Bone marrow (tissue), 2 donors: ENCODE results near the gene HOXB6.

ENCODE experiments used
- DNase-seq, 2 donors: peaks; one replicate each; lab custom pipeline; 2025; lab: John Stamatoyannopoulos, UW

The HOXB6 gene

DNA sequence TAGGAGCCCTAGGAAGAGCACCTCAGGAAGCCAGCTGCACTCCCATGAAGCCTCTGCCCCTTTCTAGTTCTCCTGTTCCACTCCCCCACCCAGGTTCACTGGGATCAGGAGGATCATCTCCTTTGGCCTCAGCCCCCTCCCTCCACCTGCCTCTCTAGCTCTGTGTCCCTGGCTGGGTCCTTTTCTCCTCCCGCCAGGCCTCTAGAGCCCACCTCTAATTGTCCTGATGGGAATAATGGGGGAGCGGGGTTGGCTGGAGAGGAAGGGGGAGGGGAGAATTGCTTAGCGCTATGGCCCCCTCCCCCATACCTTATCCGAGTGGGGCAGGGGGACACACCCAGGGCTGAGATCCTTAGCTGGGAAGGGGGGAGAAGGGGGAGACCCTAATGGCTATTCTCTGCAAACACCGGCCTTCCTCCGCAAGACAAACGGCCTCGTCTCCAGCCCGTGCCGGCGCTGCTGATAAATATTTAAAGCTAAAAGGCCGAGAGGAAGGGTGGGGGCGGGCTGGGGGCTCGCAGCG lies 5.0 kb upstream of the HOXB6 start:
- no peak for DNase-seq

- DNase-seq: no peak
Observed at GRCh38 chr17:48609033-48609432, 4.2 kb upstream of the HOXB6 start.

GRCh38 chr17:48608494-48608834 lies 3.7 kb upstream of the HOXB6 start:
- DNase-seq: no peak

GRCh38 chr17:48606892-48607614 lies 2.3 kb upstream of the HOXB6 start:
- no peak for DNase-seq

DNA sequence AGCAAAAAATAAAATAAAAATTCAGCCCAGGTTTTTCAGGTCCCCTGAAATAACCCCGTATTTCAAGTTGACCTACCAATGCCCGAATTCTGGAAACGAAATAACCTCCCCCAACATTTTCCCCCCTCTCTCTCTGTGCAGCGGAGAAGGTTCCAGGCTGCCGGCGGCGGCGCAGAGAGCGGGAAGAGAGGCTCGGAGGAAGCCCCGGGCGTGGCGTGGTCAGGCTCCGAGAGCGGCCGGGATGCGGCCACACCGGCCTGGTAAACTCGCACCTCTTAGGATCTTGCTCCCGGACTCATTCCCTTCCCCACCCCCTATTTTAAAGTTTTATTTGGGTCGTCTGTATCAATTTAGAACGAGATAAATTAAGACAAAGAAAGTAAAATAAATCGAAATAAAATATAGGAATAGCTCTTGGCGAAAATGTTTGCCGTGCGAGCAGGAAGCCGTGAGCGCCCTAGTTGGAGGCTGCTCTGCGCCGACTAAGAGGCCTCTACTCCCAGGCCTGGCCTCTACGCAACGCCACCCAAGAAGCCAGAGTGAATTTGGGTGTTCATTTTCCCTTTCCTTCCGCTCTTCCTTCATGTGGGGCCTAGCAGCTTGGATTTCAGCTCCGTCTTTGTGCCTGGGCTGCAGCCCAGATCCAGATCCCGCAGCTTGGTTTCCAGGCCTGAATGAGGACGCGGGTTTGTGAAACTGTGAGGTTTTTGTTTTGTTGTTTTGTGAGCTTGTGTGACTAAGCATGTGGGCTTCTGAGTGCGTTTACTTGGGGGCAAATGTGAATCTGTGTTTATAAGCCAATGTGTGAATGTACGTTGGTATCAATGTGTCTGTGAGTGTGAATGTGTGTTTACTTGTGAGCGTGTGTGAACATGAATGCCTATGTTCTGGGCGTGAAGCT lies 1.5 kb upstream of the HOXB6 start:
- no peak for DNase-seq

GRCh38 chr17:48605409-48605919 lies 678 bp upstream of the HOXB6 start:
- DNase-seq: no peak

DNA sequence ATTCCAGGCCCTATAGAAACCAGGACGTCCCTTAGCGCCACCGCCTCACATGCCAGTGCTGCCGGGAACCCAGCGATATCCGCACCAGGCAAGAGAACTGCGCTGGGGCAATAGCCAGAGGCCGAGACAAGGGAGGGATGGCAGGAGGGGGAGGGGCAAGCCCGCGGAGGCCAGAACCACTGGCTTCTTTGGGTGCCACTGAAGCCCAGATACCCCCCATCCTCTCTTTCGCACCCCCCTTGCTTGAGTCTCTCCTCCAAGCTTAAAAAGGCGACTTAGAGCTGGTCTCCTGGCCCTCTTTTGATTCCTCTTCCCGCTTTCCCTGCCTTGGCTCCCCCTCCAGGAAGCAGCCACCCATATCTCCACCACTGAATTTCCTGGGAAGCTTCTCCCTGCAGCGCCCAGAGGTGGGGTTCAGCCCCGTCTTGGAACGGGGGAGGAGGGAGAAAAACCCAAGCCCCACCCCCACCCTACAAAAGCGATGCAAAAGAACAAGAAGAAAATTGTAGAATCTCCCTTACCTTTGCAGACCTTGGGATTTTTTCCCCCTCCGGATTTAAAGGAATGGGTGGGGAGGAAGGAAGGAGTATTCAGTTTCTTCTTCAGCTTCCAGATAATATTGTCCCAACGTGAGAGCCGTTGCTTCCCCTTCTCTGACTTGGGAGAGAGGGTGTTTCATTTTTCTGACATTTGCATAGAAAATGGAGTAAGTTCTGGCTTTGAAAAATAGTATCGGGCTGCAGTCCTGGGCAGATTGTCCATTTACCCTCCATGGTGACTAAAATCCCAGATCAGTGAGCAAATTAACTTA lies 622 bp downstream of the HOXB6 start:
- no peak for DNase-seq

GRCh38 chr17:48601539-48602425 lies 3.0 kb downstream of the HOXB6 start:
- DNase-seq: no peak

DNA sequence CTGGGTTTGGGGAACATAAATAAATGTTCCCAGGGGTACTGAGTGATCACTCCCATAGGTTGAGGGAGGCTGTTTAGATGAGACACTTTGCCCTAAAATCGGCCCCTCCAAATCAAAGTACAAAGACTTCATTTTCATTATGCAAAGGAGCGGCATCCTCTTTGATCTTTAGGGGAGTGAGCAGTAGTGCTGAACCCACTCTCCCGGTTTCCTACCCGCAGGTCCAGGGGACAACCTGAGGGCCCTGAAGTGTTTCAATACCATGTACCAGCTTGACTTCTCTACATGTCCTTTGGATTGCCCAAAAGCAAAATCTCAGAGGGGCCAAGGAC lies 3.6 kb downstream of the HOXB6 start:
- DNase-seq: no peak

- DNase-seq: no peak
Observed at GRCh38 chr17:48600244-48601098, 4.3 kb downstream of the HOXB6 start.

DNA sequence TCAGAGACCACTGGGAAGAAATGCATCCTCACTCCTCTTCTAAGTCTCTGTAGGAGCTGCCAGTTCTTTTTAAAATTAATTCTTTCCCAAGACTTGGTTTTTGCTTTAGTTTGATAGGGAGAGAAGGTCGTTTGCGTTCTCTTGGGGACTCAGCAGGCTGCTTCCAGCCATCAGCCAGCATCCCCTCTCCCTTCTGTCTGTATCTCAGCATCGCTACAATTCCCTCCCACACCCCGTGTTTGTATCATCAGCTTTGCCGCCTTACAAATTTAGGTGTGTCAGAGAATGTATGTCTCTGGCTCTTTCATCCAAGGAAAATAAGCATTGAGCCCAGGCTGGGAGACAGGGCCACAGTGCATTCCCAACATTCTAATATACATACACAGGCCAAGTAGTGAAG lies 5.4 kb downstream of the HOXB6 start:
- no peak for DNase-seq

GRCh38 chr17:48598736-48599135 lies 6.0 kb downstream of the HOXB6 start:
- no peak for DNase-seq

DNA sequence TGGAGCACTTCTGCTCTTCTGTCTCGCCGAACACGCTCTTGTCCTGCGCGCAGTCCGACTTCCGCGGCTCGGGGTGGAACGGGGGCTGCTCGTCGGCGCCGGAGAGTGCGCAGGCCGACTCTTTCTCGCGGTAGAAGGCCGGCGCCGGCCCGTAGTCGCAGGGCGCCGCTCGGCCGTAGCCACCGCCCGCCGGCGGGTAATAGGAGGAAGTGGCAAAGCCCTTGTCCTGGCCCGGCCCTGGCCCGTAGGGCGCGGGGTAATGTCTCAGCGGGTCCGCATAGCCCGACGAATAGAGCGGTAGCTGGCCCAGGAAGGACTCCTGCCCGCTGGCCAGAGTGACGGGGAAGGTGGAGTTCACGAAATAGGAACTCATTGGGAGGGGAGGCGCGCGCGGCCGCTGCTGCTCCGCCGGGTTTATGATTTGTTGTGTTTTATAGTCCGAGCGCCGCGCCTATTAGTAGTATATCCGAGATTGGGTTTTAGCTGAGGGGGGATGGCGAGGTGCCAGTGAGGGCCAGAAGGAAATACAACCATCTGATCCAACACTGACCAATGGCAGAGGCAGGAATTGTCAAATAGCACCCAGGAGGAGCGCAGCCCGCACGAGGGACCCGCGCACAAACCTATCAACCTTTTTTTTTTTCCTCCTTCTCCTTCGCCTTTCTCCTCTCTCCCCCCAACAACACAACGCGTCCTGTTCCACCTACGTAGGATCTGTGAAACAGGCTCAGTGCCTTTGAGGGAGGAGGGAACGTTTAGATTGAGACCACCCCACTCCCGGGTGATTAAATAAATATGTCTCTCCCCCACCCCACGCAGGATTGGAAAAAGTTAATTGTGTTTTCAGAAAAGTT lies 6.8 kb downstream of the HOXB6 start:
- peak in 1 of 2 donors; percentile 86 for DNase-seq

DNA sequence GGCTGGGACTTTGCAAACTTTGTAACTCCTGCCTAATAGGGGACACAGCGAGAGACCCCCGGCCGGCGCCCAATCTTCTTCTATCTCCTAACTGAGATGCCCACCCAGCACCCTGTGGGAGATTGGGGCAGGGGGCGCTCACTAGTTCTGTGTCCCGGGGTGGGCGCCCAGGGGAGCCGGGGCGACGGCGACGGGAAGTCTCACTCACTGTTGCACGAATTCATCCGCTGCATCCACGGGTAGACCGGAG lies 7.3 kb downstream of the HOXB6 start:
- DNase-seq: peak in 1 of 2 donors; percentile 79

DNA sequence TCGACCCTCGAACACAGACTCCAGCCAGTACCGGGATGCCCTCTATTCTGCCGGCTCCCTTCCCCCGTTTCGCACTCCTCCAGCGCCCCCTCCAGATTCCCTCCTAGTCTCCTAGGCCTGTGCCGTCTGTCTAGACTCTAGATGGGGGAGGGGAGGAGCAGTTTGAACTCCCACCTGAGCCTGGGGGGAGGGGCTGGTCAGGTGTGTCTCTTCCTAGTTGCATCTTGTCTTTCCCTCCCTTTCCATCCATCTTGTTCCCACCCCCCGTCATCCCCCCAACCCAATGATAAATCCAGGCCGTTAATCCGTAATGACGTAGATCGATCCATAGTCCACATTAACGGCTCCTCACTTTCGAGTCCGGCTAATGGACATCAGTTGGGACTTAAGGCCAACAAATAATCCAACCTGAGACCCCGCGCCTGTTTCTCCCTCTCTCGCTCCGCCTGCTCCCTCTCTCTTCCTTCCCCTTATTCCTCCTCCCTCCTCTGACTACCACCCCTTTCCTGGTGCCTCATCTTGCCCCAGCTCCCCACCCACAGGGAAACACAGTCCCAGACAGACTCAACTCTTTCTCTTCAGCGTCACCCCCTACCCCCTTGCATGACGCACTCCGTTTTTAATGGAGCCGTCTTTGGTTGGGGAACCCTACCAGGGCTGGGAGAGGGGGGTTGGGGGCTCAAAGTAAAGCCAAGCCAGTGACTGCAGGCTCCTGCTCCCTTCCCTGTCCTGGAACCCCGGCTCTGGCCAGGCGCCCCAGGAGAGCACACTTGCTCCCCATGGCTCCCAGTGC lies 7.9 kb downstream of the HOXB6 start:
- DNase-seq: no peak

DNA sequence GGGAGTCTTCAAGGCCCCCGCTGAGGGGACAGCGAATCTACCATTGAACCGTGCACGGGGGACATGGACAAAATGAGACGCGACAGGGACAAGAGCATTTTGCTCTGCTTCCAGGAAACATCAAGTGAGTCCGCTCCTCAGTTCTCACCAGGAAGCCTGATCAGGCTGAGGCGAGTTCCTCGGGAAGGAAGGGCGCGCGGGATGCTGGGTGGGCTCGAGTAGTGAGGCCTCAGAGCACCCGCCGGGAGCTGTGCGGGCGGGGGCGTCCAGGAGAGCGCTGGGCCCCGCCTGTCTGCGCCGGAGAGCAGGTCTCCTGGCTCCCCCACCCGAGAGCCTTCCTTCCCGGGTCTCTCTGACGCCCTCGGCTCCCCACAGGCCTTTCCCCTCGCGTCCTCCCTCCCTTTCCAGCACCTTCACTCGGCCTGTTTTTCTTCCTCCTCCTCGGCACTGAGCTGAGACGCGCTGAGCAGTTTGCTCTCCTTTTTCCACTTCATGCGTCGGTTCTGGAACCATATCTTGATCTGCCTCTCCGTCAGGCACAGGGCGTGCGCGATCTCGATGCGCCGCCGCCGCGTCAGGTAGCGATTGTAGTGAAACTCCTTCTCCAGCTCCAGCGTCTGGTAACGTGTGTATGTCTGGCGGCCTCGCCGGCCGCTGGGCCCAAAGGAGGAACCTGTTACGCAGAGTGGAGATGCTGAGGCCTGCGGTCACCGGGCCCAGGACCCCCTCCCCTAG lies 8.6 kb downstream of the HOXB6 start:
- peak in 1 of 2 donors; percentile 56 for DNase-seq

DNA sequence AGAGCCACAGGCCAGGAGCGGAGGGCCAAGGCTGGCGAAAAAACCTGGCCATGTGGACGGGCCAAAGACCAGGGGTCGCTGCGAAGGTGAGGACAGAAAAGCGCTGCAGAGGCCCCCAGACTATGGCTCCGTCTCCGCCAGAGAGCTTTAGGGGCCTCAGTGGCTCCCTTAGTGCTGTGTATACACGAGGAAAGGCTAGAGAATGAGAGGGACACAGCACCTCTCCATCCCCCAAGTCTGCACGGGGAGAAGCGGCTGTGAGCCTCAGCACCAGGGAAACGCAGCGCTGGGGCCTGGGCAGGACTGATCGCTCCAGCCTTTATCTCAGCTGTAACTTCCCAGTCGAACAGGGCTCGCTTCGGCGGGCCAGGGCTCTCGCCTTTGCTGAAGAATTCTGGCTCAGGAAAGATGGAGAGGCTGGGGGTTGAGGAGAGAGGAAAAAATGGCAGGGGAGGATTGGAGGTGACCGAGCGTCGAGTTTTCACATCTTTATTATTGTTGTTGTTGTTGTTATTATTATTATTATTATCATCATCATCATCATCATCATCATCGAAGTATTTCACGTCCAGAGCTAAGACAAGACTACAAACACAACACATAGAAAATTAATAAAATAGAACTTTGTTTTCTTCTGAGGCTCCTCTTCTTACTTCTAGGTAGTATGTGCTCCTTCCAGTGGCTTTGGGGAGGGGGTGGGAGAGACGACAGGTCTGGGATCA lies 9.3 kb downstream of the HOXB6 start:
- DNase-seq: no peak
